Thyroid gland (tissue), 4 donors: ENCODE measurements around the gene GP5. TPM values are rescaled to one million over a fixed set of nuclear protein-coding genes. Genes with fewer than 3 reads are reported as not detected.

Source experiments
- DNase-seq, 2 donors: peaks; one replicate each; pipeline ENCODE4 v3.0.0-alpha.2; 2019
- H3K27ac ChIP-seq, 3 donors: fragments of 200-600 bp; sonication (generic); 1 replicate in 2 of 3; 2 replicates in 1 of 3; pipeline ENCODE4 v1.5.1; 2016 to 2019; ENCODE audit warnings: mild to moderate bottlenecking in 1 of 3, moderate library complexity in 1 of 3
- H3K27me3 ChIP-seq: fragments of 200-600 bp; sonication (generic); one replicate; pipeline ENCODE4 v1.5.1; 2019
- H3K36me3 ChIP-seq, 2 donors: fragments of 200-600 bp; sonication (generic); one replicate each; pipeline ENCODE4 v1.5.1; 2016 to 2019
- H3K4me1 ChIP-seq, 2 donors: fragments of 200-600 bp; sonication (generic); one replicate each; pipeline ENCODE4 v1.5.1; 2017 to 2019
- H3K4me3 ChIP-seq, 3 donors: fragments of 200-600 bp; sonication (generic); replicated peaks in 1 of 3; 1 replicate in 2 of 3; 2 replicates in 1 of 3; pipeline ENCODE4 v1.5.1; 2016; ENCODE audit warnings: mild to moderate bottlenecking in 1 of 3
- H3K9me3 ChIP-seq: fragments of 200-600 bp; sonication (generic); one replicate; pipeline ENCODE4 v1.5.1; 2017
- POLR2A ChIP-seq, 2 donors: fragments of 450-650 bp; IDR thresholded peaks; one replicate each; pipeline ENCODE4 v1.6.1; 2017; ENCODE audit warnings: antibody characterized with exemption in 2 of 2, mild to moderate bottlenecking in 2 of 2, moderate library complexity in 1 of 2
- WGBS, 2 donors: methylation state at CpG; one replicate each; pipeline ENCODE4 v1.1.5; 2017; 5-methylcytosine and 5-hydroxymethylcytosine counted together
- intact Hi-C: fragments of 100-400 bp; cut with DNase I; formaldehyde crosslinking; loops from one replicate; pipeline ENCODE4 v1.15.1; 2023
- total RNA-seq, 4 donors: library from RNA; depleted of rRNA; stranded (reverse); fragments of >200 nt; gene quantifications; one replicate each; pipeline ENCODE4 v1.2.3, GENCODE V29; 2016
- TF ChIP-seq, protein P1 (sequence below), 6 experiments: fragments of 200-600 bp in 3 of 6; fragments of 450-650 bp in 3 of 6; sonication (generic) in 3 of 6; IDR thresholded peaks; one replicate each; pipeline ENCODE4 v1.5.1; 2016 to 2019; ENCODE audit warnings: antibody characterized with exemption in 6 of 6, mild to moderate bottlenecking in 2 of 6, inconsistent platforms in 1 of 6, moderate library complexity in 1 of 6

GP5 gene, protein sequence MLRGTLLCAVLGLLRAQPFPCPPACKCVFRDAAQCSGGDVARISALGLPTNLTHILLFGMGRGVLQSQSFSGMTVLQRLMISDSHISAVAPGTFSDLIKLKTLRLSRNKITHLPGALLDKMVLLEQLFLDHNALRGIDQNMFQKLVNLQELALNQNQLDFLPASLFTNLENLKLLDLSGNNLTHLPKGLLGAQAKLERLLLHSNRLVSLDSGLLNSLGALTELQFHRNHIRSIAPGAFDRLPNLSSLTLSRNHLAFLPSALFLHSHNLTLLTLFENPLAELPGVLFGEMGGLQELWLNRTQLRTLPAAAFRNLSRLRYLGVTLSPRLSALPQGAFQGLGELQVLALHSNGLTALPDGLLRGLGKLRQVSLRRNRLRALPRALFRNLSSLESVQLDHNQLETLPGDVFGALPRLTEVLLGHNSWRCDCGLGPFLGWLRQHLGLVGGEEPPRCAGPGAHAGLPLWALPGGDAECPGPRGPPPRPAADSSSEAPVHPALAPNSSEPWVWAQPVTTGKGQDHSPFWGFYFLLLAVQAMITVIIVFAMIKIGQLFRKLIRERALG
- 1 to 10 TPM in 1 of 4 donors, under 1 TPM in 3; 0.39 to 1.2 (median 0.74) TPM for total RNA-seq

DNA sequence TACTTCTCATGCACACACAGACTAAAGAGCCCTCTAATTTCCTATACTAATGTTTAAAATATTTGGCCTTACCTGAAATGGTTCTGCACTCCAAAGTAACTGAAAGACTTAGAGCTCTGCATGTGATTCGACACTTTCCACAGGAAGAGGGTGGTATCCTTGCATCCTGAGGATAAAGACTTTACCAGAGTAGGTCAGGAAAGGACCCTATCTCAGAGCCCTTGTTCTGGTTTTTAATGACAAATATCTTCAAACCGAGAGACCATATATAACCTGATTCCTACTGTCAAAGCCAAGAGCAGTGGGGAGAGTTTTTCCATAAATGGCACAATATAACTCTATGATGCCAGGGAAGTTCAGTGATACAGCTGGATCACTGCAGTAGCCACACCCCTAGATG is at the start of gene GP5:
TSS of gene GP5 (minus strand) at position 101 of the 400 bp plus-strand sequence. CDS start 984 bp downstream, outside the sequence.
- no peaks in the 10 kb centered on the region for H3K27me3 ChIP-seq
- no peak within 1 kb of the TSS for H3K4me3 ChIP-seq
- H3K9me3 ChIP-seq = no peaks in the 10 kb centered on the region
- no peaks in the 10 kb centered on the region for H3K36me3 ChIP-seq
- intact Hi-C loops = loop anchor here (5.0 kb wide), 1 partner anchor 57 kb away; no protein-coding TSS in a partner anchor
- WGBS, 2 donors = 74 to 86% methylated on average over 2 of the region's 2 CpGs
- TF ChIP-seq POLR2A (IDR thresholded peaks at IDR 0.05) = no peak
- TF ChIP-seq, protein P1, sequence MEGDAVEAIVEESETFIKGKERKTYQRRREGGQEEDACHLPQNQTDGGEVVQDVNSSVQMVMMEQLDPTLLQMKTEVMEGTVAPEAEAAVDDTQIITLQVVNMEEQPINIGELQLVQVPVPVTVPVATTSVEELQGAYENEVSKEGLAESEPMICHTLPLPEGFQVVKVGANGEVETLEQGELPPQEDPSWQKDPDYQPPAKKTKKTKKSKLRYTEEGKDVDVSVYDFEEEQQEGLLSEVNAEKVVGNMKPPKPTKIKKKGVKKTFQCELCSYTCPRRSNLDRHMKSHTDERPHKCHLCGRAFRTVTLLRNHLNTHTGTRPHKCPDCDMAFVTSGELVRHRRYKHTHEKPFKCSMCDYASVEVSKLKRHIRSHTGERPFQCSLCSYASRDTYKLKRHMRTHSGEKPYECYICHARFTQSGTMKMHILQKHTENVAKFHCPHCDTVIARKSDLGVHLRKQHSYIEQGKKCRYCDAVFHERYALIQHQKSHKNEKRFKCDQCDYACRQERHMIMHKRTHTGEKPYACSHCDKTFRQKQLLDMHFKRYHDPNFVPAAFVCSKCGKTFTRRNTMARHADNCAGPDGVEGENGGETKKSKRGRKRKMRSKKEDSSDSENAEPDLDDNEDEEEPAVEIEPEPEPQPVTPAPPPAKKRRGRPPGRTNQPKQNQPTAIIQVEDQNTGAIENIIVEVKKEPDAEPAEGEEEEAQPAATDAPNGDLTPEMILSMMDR (IDR thresholded peaks at IDR 0.05) = no peak
- peaks cover 19 to 34% of the 10 kb centered on the region in 2 donors for H3K4me1 ChIP-seq
- no peak within 1 kb of the TSS for H3K27ac ChIP-seq
- DNase-seq = no peak

- peaks cover 35 to 47% of the 10 kb centered on the region in 2 donors for H3K36me3 ChIP-seq
- WGBS, 2 donors = 95 to 97% methylated on average over 1 of the region's 1 CpG
Observed at GRCh38 chr3:194447657-194448056, 48.6 kb upstream of the GP5 start.

GRCh38 chr3:194447161-194447560 is 48.1 kb upstream of the GP5 start:
- no peak overlapping the region for H3K4me3 ChIP-seq
- DNase-seq = no peak
- no peaks in the 10 kb centered on the region for H3K4me1 ChIP-seq
- H3K27ac ChIP-seq = no peak overlapping the region
- no peaks in the 10 kb centered on the region for H3K9me3 ChIP-seq
- intact Hi-C loops = no loop called here
- WGBS, 2 donors = 92 to 94% methylated on average over 6 of the region's 6 CpGs
- H3K27me3 ChIP-seq = no peaks in the 10 kb centered on the region
- peaks cover 35 to 42% of the 10 kb centered on the region in 2 donors for H3K36me3 ChIP-seq
- no peak for TF ChIP-seq POLR2A (IDR thresholded peaks at IDR 0.05)
- TF ChIP-seq, protein P1 (IDR thresholded peaks at IDR 0.05) = no peak

More at GRCh38 chr3:194447657-194448056, 48.6 kb upstream of the GP5 start:
- H3K27me3 ChIP-seq = no peaks in the 10 kb centered on the region
- H3K27ac ChIP-seq = no peak overlapping the region
- H3K4me3 ChIP-seq = no peak overlapping the region
- no peak for TF ChIP-seq POLR2A (IDR thresholded peaks at IDR 0.05)
- TF ChIP-seq, protein P1 (IDR thresholded peaks at IDR 0.05) = no peak
- no peaks in the 10 kb centered on the region for H3K9me3 ChIP-seq
- intact Hi-C loops = no loop called here
- no peak for DNase-seq
- no peaks in the 10 kb centered on the region for H3K4me1 ChIP-seq

GRCh38 chr3:194446754-194447153 is 47.7 kb upstream of the GP5 start:
- H3K27me3 ChIP-seq = no peaks in the 10 kb centered on the region
- no peak for DNase-seq
- TF ChIP-seq POLR2A (IDR thresholded peaks at IDR 0.05) = no peak
- TF ChIP-seq, protein P1 (IDR thresholded peaks at IDR 0.05) = no peak
- intact Hi-C loops = no loop called here
- peaks cover 0 to under 1% of the 10 kb centered on the region in 2 donors for H3K4me1 ChIP-seq
- 86 to 88% methylated on average over 4 of the region's 4 CpGs for WGBS, 2 donors
- H3K36me3 ChIP-seq = peaks cover 35 to 42% of the 10 kb centered on the region in 2 donors
- no peaks in the 10 kb centered on the region for H3K9me3 ChIP-seq
- H3K4me3 ChIP-seq = no peak overlapping the region
- H3K27ac ChIP-seq = no peak overlapping the region

GRCh38 chr3:194446172-194446571 is 47.1 kb upstream of the GP5 start:
- Histone ChIP-seq H3K4me1 (peaks cover 0 to 7% of the 10 kb centered on the region in 2 donors), H3K27ac (no peak overlapping the region), H3K36me3 (peaks cover 35 to 42% of the 10 kb centered on the region in 2 donors), H3K4me3 (no peak overlapping the region), H3K27me3 (no peaks in the 10 kb centered on the region), H3K9me3 (no peaks in the 10 kb centered on the region)
- intact Hi-C loops = no loop called here
- no peak for TF ChIP-seq POLR2A (IDR thresholded peaks at IDR 0.05)
- TF ChIP-seq, protein P1 (IDR thresholded peaks at IDR 0.05) = no peak
- no peak for DNase-seq
- 94 to 96% methylated on average over 13 of the region's 13 CpGs for WGBS, 2 donors
